ENCODE measurements around the gene IRF4.

- TF ChIP-seq CTCF (IDR thresholded peaks at IDR 0.05) (no peak), EZH2 (IDR thresholded peaks at IDR 0.05) (no peak), EZH2phosphoT487 (IDR thresholded peaks at IDR 0.05) (no peak)
Measured at GRCh38 chr6:342832-343179, 48.7 kb upstream of the IRF4 start.
